Breast epithelium (tissue), 3 donors: ENCODE results near the gene CEP112.

Experiments
- POLR2A ChIP-seq: fragments of 450-650 bp; IDR thresholded peaks from one replicate; pipeline ENCODE4 v1.6.1; 2016; ENCODE audit warnings: antibody characterized with exemption, mild to moderate bottlenecking, moderate library complexity
- POLR2AphosphoS5 ChIP-seq, 3 donors: sonication (generic); formaldehyde crosslinking; IDR thresholded peaks; one replicate each; pipeline ENCODE4 v1.6.1; 2017; ENCODE audit warnings: antibody characterized with exemption in 3 of 3
- TF ChIP-seq, protein P1 (sequence below), 3 donors: fragments of 450-650 bp; IDR thresholded peaks; one replicate each; pipeline ENCODE4 v1.5.1; 2016 to 2017; ENCODE audit warnings: antibody characterized with exemption in 3 of 3, mild to moderate bottlenecking in 3 of 3, moderate library complexity in 3 of 3

DNA sequence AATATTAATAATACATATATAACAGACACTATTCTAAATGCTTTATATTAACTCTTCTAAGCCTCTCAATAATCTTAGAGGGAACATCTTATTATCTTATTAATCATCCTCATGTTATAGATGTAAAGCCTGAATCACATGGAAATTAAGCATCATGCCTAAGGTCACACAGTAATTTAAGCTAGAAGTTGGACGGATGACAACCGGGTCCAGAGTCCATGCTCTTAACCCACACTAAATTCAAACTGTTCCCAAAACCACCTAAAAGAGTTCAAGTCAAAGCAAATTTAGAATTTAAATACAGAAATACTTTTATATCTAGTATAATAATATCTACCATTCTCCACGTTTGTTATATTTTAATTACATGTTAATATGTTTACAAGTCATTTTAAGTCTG lies 193.3 kb downstream of the CEP112 start:
- no peak for TF ChIP-seq POLR2AphosphoS5 (IDR thresholded peaks at IDR 0.05)
- TF ChIP-seq, protein P1, sequence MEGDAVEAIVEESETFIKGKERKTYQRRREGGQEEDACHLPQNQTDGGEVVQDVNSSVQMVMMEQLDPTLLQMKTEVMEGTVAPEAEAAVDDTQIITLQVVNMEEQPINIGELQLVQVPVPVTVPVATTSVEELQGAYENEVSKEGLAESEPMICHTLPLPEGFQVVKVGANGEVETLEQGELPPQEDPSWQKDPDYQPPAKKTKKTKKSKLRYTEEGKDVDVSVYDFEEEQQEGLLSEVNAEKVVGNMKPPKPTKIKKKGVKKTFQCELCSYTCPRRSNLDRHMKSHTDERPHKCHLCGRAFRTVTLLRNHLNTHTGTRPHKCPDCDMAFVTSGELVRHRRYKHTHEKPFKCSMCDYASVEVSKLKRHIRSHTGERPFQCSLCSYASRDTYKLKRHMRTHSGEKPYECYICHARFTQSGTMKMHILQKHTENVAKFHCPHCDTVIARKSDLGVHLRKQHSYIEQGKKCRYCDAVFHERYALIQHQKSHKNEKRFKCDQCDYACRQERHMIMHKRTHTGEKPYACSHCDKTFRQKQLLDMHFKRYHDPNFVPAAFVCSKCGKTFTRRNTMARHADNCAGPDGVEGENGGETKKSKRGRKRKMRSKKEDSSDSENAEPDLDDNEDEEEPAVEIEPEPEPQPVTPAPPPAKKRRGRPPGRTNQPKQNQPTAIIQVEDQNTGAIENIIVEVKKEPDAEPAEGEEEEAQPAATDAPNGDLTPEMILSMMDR (IDR thresholded peaks at IDR 0.05): no peak
- TF ChIP-seq POLR2A: no peak
